Keratinocyte (primary cell): ENCODE measurements around the gene FLNC.

ENCODE experiments used
- EZH2 ChIP-seq: IDR thresholded peaks from one replicate; pipeline ENCODE4 v1.6.1; 2012; ENCODE audit warnings: inconsistent platforms, mild to moderate bottlenecking, low read length, moderate library complexity
- TF ChIP-seq, protein P1 (sequence below), 3 experiments: IDR thresholded peaks in 1 of 3; conservative IDR thresholded peaks in 1 of 3; optimal IDR thresholded peaks in 1 of 3; 2 replicates in 2 of 3; 3 replicates in 1 of 3; pipeline versions ENCODE3 to v1.5.1; 2011; ENCODE audit warnings: low read length in 3 of 3, mild to moderate bottlenecking in 3 of 3, moderate library complexity in 2 of 3, control low read depth in 1 of 3, inconsistent platforms in 1 of 3; ENCODE audit not compliant: insufficient read depth in 2 of 3; ENCODE audit errors: extremely low read depth in 1 of 3

DNA sequence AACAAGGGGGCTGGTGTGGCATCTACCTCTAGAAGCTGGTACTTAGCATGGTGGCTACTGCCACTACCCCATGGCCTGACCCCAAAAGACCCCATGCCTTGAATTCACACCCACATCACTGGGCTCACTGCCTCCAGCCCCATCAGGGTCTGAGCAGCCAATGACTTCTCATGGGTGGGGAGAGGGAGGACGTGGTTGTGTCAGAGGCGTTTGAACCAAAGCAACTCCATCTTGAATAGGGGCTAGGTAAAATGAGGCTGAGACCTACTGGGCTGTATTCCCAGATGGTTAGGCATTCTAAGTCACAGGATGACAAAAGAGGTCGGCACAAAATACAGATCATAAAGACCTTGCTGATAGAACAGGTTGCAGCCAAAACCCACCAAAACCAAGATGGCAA lies 65.1 kb downstream of the FLNC start:
- TF ChIP-seq, protein P1, sequence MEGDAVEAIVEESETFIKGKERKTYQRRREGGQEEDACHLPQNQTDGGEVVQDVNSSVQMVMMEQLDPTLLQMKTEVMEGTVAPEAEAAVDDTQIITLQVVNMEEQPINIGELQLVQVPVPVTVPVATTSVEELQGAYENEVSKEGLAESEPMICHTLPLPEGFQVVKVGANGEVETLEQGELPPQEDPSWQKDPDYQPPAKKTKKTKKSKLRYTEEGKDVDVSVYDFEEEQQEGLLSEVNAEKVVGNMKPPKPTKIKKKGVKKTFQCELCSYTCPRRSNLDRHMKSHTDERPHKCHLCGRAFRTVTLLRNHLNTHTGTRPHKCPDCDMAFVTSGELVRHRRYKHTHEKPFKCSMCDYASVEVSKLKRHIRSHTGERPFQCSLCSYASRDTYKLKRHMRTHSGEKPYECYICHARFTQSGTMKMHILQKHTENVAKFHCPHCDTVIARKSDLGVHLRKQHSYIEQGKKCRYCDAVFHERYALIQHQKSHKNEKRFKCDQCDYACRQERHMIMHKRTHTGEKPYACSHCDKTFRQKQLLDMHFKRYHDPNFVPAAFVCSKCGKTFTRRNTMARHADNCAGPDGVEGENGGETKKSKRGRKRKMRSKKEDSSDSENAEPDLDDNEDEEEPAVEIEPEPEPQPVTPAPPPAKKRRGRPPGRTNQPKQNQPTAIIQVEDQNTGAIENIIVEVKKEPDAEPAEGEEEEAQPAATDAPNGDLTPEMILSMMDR (optimal IDR thresholded peaks at IDR 0.05 in 1 of 3, IDR thresholded peaks at IDR 0.05 in 1 of 3, conservative IDR thresholded peaks at IDR 0.05 in 1 of 3; ENCODE audit: extremely low read depth in 1 of 3, insufficient read depth in 2 of 3, low read length in 3 of 3), result no peak
- no peak for TF ChIP-seq EZH2
